K562 (cell line): ENCODE measurements around the gene PRCD. TPM values are rescaled to one million over a fixed set of nuclear protein-coding genes. Genes with fewer than 3 reads are reported as not detected.

ENCODE experiments used
- ATAC-seq: fragments of 200-7000 bp; cut with Tn5 transposase; 3 replicates; pipeline ENCODE4 v1.9.1; 2020; ENCODE audit warnings: moderate library complexity
- BruUV-seq: library from RNA; stranded (reverse); fragments of 400-500 nt; replicated peaks from 2 replicates; lab custom pipeline; 2021; lab: Mats Ljungman, UMichigan
- CTCF ChIA-PET: fragments of 300-600 bp; formaldehyde crosslinking; extraction: SDS; loops from one replicate; lab custom pipeline; 2021; ENCODE audit warnings: low intra/inter-chr PET ratio; lab: Yijun Ruan, JAX
- POLR2A ChIA-PET: fragments of 300-600, 350-650 bp; sonication (Branson Sonifier 250); formaldehyde crosslinking; extraction: SDS; loops from one replicate; lab custom pipeline; 2021; ENCODE audit warnings: antibody characterized with exemption, inconsistent platforms; lab: Yijun Ruan, JAX
- DNase-seq, 4 experiments: peaks; one replicate each; pipeline versions ENCODE4 v3.0.0 to v3.0.0-alpha.2; 2011 to 2018; ENCODE audit warnings: low spot score in 3 of 4, mixed read lengths in 3 of 4; ENCODE audit errors: extremely low read depth in 1 of 4
- FAIRE-seq: peaks from 2 replicates; lab custom pipeline; 2011; peaks lifted over from hg19 to GRCh38; lab: Jason Lieb, UNC
- H2AFZ ChIP-seq: 2 replicates; pipeline ENCODE4 v1.6.0; 2011; ENCODE audit warnings: low read depth, low read length, control low read depth, inconsistent platforms
- H3K27ac ChIP-seq: fragments of 200-600 bp; 3 replicates; pipeline ENCODE4 v1.8.0; 2011; ENCODE audit warnings: low read depth, mild to moderate bottlenecking, control low read depth, inconsistent platforms, low read length, moderate library complexity, mixed read lengths; ENCODE audit errors: extremely low read depth
- H3K27me3 ChIP-seq, 2 experiments: fragments of 300-600 bp in 1 of 2; 2 replicates in 1 of 2; 3 replicates in 1 of 2; pipeline versions ENCODE4 v1.6.0 to v1.8.0; 2011; ENCODE audit warnings: inconsistent platforms in 2 of 2, low read length in 2 of 2, mild to moderate bottlenecking in 1 of 2, mixed read lengths in 1 of 2, moderate library complexity in 1 of 2; ENCODE audit not compliant: control insufficient read depth in 2 of 2, insufficient read depth in 2 of 2
- H3K36me3 ChIP-seq: fragments of 300-600 bp; 3 replicates; pipeline ENCODE4 v1.8.0; 2011; ENCODE audit warnings: mild to moderate bottlenecking, low read length, inconsistent platforms; ENCODE audit not compliant: control insufficient read depth, insufficient read depth
- H3K4me1 ChIP-seq, 2 experiments: fragments of 200-600 bp in 1 of 2; replicated peaks in 1 of 2; 2 replicates in 1 of 2; 3 replicates in 1 of 2; pipeline versions ENCODE4 v1.5.1 to v1.8.0; 2011; ENCODE audit warnings: inconsistent platforms in 2 of 2, low read length in 2 of 2, mild to moderate bottlenecking in 1 of 2, mixed read lengths in 1 of 2, moderate library complexity in 1 of 2; ENCODE audit not compliant: control insufficient read depth in 2 of 2, insufficient read depth in 2 of 2
- H3K4me2 ChIP-seq: 2 replicates; pipeline ENCODE4 v1.6.1; 2011; ENCODE audit warnings: low read length, control low read depth, inconsistent platforms, mixed read lengths; ENCODE audit not compliant: insufficient read depth
- H3K4me3 ChIP-seq: fragments of 200-600 bp; sonication (generic), shearing (Covaris generic); 2 replicates; pipeline ENCODE4 v1.5.1; 2016; ENCODE audit warnings: control low read depth, inconsistent platforms
- H3K79me2 ChIP-seq: fragments of 200-600 bp; 3 replicates; pipeline ENCODE4 v1.8.0; 2011; ENCODE audit warnings: low read length, inconsistent platforms; ENCODE audit not compliant: control insufficient read depth, insufficient read depth
- H3K9ac ChIP-seq, 2 experiments: 2 replicates each; pipeline versions ENCODE4 v1.6.0 to v1.6.1; 2011; ENCODE audit warnings: low read depth in 2 of 2, low read length in 2 of 2, control low read depth in 1 of 2, inconsistent platforms in 1 of 2, mild to moderate bottlenecking in 1 of 2, mixed read lengths in 1 of 2; ENCODE audit not compliant: insufficient read depth in 1 of 2
- H3K9me1 ChIP-seq: one replicate; pipeline ENCODE4 v1.6.0; 2011; ENCODE audit warnings: inconsistent platforms, mild to moderate bottlenecking, low read length, moderate library complexity; ENCODE audit not compliant: control insufficient read depth, insufficient read depth
- H3K9me3 ChIP-seq: replicated peaks from 2 replicates; pipeline ENCODE4 v1.5.1; 2011; ENCODE audit warnings: low read depth, low read length, inconsistent platforms; ENCODE audit not compliant: control insufficient read depth, insufficient read depth
- H4K20me1 ChIP-seq: replicated peaks from 2 replicates; pipeline ENCODE4 v1.6.1; 2011; ENCODE audit warnings: low read length, inconsistent platforms, mixed read lengths; ENCODE audit not compliant: control insufficient read depth, insufficient read depth
- FIP1L1 ChIP-seq: fragments of 200-400 bp; formaldehyde crosslinking; IDR thresholded peaks from 2 replicates; pipeline ENCODE4 v1.6.1; 2018; ENCODE audit warnings: mild to moderate bottlenecking, low read depth, low read length; ENCODE audit not compliant: poor library complexity, severe bottlenecking
- KLF6 ChIP-seq: fragments of 250-450 bp; sonication (Bioruptor Pico); IDR thresholded peaks from 2 replicates; pipeline ENCODE4 v1.4.0; 2020; ENCODE audit warnings: mild to moderate bottlenecking, moderate library complexity, borderline replicate concordance
- MEF2D ChIP-seq: conservative IDR thresholded peaks from 2 replicates; pipeline ENCODE4 v1.6.1; 2016; ENCODE audit warnings: low read depth, missing genetic modification characterization, missing compliant biosample characterization
- SREBF1 ChIP-seq: fragments of 150-350 bp; IDR thresholded peaks from 2 replicates; pipeline ENCODE4 v1.6.1; 2014; ENCODE audit warnings: antibody characterized with exemption, low read depth, low read length, borderline replicate concordance
- THAP7 ChIP-seq: fragments of 250-450 bp; sonication (Bioruptor Pico); IDR thresholded peaks from 2 replicates; pipeline ENCODE4 v1.5.0; 2021
- TRIM25 ChIP-seq: fragments of 450-650 bp; IDR thresholded peaks from 2 replicates; pipeline ENCODE4 v1.7.0; 2016; ENCODE audit warnings: borderline replicate concordance
- ZBTB26 ChIP-seq: fragments of 450-650 bp; formaldehyde crosslinking; IDR thresholded peaks from 2 replicates; pipeline ENCODE4 v1.4.0; 2022; ENCODE audit warnings: missing genetic modification characterization
- ZC3H8 ChIP-seq: fragments of 450-650 bp; IDR thresholded peaks from 2 replicates; pipeline ENCODE4 v1.6.1; 2017
- ZFP1 ChIP-seq: fragments of 450-650 bp; formaldehyde crosslinking; IDR thresholded peaks from 2 replicates; pipeline ENCODE4 v1.4.0; 2020; ENCODE audit warnings: mild to moderate bottlenecking, mixed read lengths
- ZNF609 ChIP-seq: sonication (generic); formaldehyde crosslinking; IDR thresholded peaks from 2 replicates; pipeline ENCODE4 v1.8.1; 2023; ENCODE audit warnings: missing genetic modification reagents, mild to moderate bottlenecking, borderline replicate concordance
- WGBS: fragments of 100-300 bp; shearing (Covaris generic); methylation state at CpG from one replicate; pipeline ENCODE4 v1.1.6; 2016; ENCODE audit warnings: low coverage, mixed read lengths; ENCODE audit not compliant: insufficient coverage; ENCODE audit errors: missing lambda C conversion rate; 5-methylcytosine and 5-hydroxymethylcytosine counted together
- in situ Hi-C: fragments of 300-500 bp; cut with MboI; formaldehyde crosslinking; loops from 4 replicates; pipeline ENCODE4 v1.15.0; 2018; ENCODE audit warnings: inconsistent platforms, mixed read lengths
- intact Hi-C: fragments of 100-400 bp; cut with micrococcal nuclease; formaldehyde crosslinking; loops from 2 replicates; pipeline ENCODE4 v1.14.2; 2022
- polyA plus RNA-seq, 8 experiments: library from polyadenylated mRNA; depleted of rRNA in 4 of 8; stranded (reverse) in 5 of 8; unstranded in 3 of 8; fragments of >200 nt; fragmentation: Nextera tagmentation in 2 of 8; fragmentation: Illumina TruSeq in 1 of 8; extraction: Ambion mirVana in 2 of 8; extraction: Trizol in 1 of 8; gene quantifications; 2 replicates each; pipeline versions ENCODE4 v1.2.1 to v1.2.3, GENCODE V29; 2011 to 2014; ENCODE audit warnings: inconsistent platforms in 1 of 8, missing spikeins in 1 of 8
- total RNA-seq, 7 experiments: library from RNA; depleted of rRNA in 6 of 7; stranded (reverse); fragments of >200 nt in 6 of 7; fragmentation: Illumina TruSeq in 2 of 7; extraction: Trizol in 2 of 7; gene quantifications; 2 replicates each; pipeline versions ENCODE4 v1.2.1 to v1.2.3, GENCODE V29; 2011 to 2021; ENCODE audit warnings: low replicate concordance in 1 of 7

Gene PRCD
- total and polyA plus RNA-seq, 9 of the 15 experiments (the other 6 are each of a cell fraction or from before 2014, with no cell fraction given), result 0.20 to 0.25 (median 0.21) TPM; not detected in 6

GRCh38 chr17:76575570-76575969 is 35.7 kb downstream of the PRCD start:
- H3K27me3 ChIP-seq, result no peaks in the 10 kb centered on the region
- H3K9me3 ChIP-seq, result no peaks in the 10 kb centered on the region
- peaks cover 17 to 23% of the 10 kb centered on the region in 2 experiments for H3K4me1 ChIP-seq
- H3K4me2 ChIP-seq, result no peak overlapping the region
- ATAC-seq (no peak), DNase-seq (no peak), FAIRE-seq (no peak)
- in situ Hi-C loops, result no loop called here
- WGBS, result 62% methylated on average over 5 of the region's 5 CpGs
- intact Hi-C loops, result no loop called here
- ChIA-PET CTCF (no interaction called here), POLR2A (interaction anchor here (0.6 to 1.8 kb wide), 4 partner anchors 9 to 143 kb away, joined by 3 to 13 read pairs (median 4); no protein-coding TSS in a partner anchor)
- no peak for TF ChIP-seq TRIM25
- TF ChIP-seq SREBF1, result no peak
- no peak for TF ChIP-seq ZFP1
- no peak for TF ChIP-seq ZC3H8
- TF ChIP-seq KLF6, result no peak
- TF ChIP-seq MEF2D (tag), result no peak
- no peak for TF ChIP-seq THAP7
- no peak for TF ChIP-seq ZBTB26
- no peak for TF ChIP-seq FIP1L1
- TF ChIP-seq ZNF609 (CRISPR knock-in tag), result no peak
- H3K36me3 ChIP-seq, result no peaks in the 10 kb centered on the region
- no peaks in the 10 kb centered on the region for H3K9me1 ChIP-seq
- BruUV-seq, result no TSS peak
- H3K4me3 ChIP-seq, result no peak overlapping the region
- no peak overlapping the region for H2AFZ ChIP-seq
- peak overlapping the region in 1 of 2 experiments; percentile 31; a peak in 1 of 4 replicates for H3K9ac ChIP-seq
- H3K27ac ChIP-seq, result no peak overlapping the region
- H3K79me2 ChIP-seq, result no peaks in the 10 kb centered on the region
- H4K20me1 ChIP-seq, result no peaks in the 10 kb centered on the region
